GM23248 (cell line): ENCODE data around the gene TMC1.

ENCODE experiments used
- EZH2 ChIP-seq: fragments of 200-600 bp; sonication (generic); IDR thresholded peaks from 2 replicates; pipeline ENCODE4 v1.6.1; 2018; ENCODE audit warnings: antibody characterized with exemption, mild to moderate bottlenecking; ENCODE audit not compliant: insufficient read depth, poor library complexity, severe bottlenecking
- EZH2phosphoT487 ChIP-seq: fragments of 200-600 bp; sonication (generic); IDR thresholded peaks from 2 replicates; pipeline ENCODE4 v1.6.1; 2018; ENCODE audit warnings: antibody characterized with exemption, moderate library complexity, mild to moderate bottlenecking, low read depth; ENCODE audit not compliant: insufficient read depth

GRCh38 chr9:72656021-72656420 is 134.6 kb downstream of the TMC1 start:
- no peak for TF ChIP-seq EZH2
- no peak for TF ChIP-seq EZH2phosphoT487
